NCI-H774 (cell line): ENCODE data around the gene PRRT1B.
A peak's percentile ranks its signal among the peaks of the same experiment; 100 is the strongest.
"Not testable (repeated sequence)": the region's sequence is repeated elsewhere in the genome, so short reads cannot be mapped to it uniquely, and the experiment has no call there.

Source experiments
- DNase-seq: peaks from one replicate; lab custom pipeline; 2025; lab: John Stamatoyannopoulos, UW

Gene PRRT1B

GRCh38 chr9:131545003-131545785, at the start of gene PRRT1B:
Gene PRRT1B (plus strand): TSS chr9:131545523. CDS start chr9:131545616, 93 bp downstream.
- peak; percentile 83 for DNase-seq

- DNase-seq = no peak
Observed at GRCh38 chr9:131495785-131496184, 49.5 kb upstream of the PRRT1B start.

GRCh38 chr9:131496844-131497405, 48.4 kb upstream of the PRRT1B start:
- DNase-seq = no peak

- no peak for DNase-seq
Observed at GRCh38 chr9:131499254-131499767, 46.0 kb upstream of the PRRT1B start.

GRCh38 chr9:131500377-131500776, 44.9 kb upstream of the PRRT1B start:
- no peak for DNase-seq

GRCh38 chr9:131500939-131501541, 44.3 kb upstream of the PRRT1B start:
- DNase-seq = no peak

GRCh38 chr9:131502781-131503625, 42.3 kb upstream of the PRRT1B start, which contains the start of gene POMT1:
Gene POMT1 (plus strand): TSS chr9:131502918. CDS start chr9:131504219, 1,301 bp downstream.
- peak; percentile 95 for DNase-seq

GRCh38 chr9:131503626-131504465, 41.5 kb upstream of the PRRT1B start:
- DNase-seq = no peak

GRCh38 chr9:131505012-131505411, 40.3 kb upstream of the PRRT1B start:
- no peak for DNase-seq

- no peak for DNase-seq
Observed at GRCh38 chr9:131511416-131511815, 33.9 kb upstream of the PRRT1B start.

- DNase-seq = no peak
Observed at GRCh38 chr9:131511880-131512279, 33.4 kb upstream of the PRRT1B start.

GRCh38 chr9:131513177-131513576, 32.1 kb upstream of the PRRT1B start:
- no peak for DNase-seq

GRCh38 chr9:131515559-131516031, 29.7 kb upstream of the PRRT1B start:
- DNase-seq = not testable (repeated sequence)

- DNase-seq = no peak
Observed at GRCh38 chr9:131516100-131516499, 29.2 kb upstream of the PRRT1B start.

GRCh38 chr9:131516930-131517329, 28.4 kb upstream of the PRRT1B start:
- DNase-seq = no peak

GRCh38 chr9:131517761-131518190, 27.5 kb upstream of the PRRT1B start:
- DNase-seq = no peak

GRCh38 chr9:131518553-131518952, 26.8 kb upstream of the PRRT1B start:
- DNase-seq = no peak

GRCh38 chr9:131520503-131520902, 24.8 kb upstream of the PRRT1B start:
- DNase-seq = no peak

- no peak for DNase-seq
Observed at GRCh38 chr9:131521203-131521602, 24.1 kb upstream of the PRRT1B start.

- DNase-seq = no peak
Observed at GRCh38 chr9:131521822-131522221, 23.5 kb upstream of the PRRT1B start.
